GM18951 (cell line): ENCODE results near the gene DAND5.

ENCODE experiments used
- POLR2A ChIP-seq: IDR thresholded peaks from 4 replicates; pipeline ENCODE4 v1.6.1; 2011; ENCODE audit warnings: mild to moderate bottlenecking; ENCODE audit not compliant: insufficient read length, insufficient read depth; ENCODE audit errors: extremely low read depth
- in situ Hi-C: fragments of 300-500 bp; cut with MboI; formaldehyde crosslinking; loops from one replicate; pipeline ENCODE4 v1.12.0; 2022; ENCODE audit warnings: low sequenced_read_pairs, mixed read lengths, inconsistent platforms; ENCODE audit not compliant: unreplicated experiment

DAND5 gene

DNA sequence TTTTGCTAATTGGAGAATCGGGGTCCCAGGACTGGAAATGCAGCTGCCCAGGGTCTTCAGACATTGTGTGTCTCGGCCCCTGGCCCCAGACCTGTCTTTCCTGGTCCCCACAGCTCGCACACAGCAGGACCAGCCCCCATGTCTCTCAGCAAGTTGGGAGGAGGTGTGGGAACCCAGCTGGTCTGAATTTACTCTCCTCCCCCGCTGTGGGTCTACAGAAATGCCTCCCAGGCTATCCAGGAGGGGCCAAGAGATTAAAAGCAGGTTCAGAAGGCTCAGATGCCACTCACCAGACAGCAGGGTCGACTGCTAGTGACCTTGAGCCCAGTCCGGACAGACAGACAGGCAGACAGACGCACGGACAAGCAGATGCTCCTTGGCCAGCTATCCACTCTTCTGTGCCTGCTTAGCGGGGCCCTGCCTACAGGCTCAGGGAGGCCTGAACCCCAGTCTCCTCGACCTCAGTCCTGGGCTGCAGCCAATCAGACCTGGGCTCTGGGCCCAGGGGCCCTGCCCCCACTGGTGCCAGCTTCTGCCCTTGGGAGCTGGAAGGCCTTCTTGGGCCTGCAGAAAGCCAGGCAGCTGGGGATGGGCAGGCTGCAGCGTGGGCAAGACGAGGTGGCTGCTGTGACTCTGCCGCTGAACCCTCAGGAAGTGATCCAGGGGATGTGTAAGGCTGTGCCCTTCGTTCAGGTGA is at the start of gene DAND5:
DAND5 (plus strand) TSS at position 285 of the 697 bp plus-strand sequence; CDS start at position 370, 85 bp downstream.
- TF ChIP-seq POLR2A = no peak
- in situ Hi-C loops = no loop called here

- no peak for TF ChIP-seq POLR2A
- in situ Hi-C loops = no loop called here
Observed at GRCh38 chr19:12921047-12921446, 48.3 kb upstream of the DAND5 start.

DNA sequence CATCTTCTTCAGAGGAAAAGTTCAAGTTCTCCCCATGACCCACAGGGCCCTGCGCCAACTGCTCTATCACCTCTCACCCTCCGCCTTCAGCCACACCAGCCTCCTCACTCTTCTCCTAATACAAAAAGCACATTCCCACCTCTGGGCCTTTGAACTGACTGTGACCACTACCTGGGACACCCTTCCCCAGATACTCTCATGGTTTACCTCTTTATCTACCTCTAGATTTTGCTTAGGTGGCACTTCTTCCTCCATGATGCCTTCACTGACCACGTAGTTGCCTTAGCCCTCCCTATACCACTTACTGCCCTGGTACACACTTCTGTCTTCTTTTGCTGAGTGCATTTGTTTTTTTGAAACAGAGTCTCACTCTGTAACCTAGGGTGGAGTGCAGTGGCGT is 46.4 kb upstream of the DAND5 start:
- in situ Hi-C loops = no loop called here
- TF ChIP-seq POLR2A = no peak

- TF ChIP-seq POLR2A = no peak
- in situ Hi-C loops = no loop called here
Observed at GRCh38 chr19:12924621-12925310, 44.6 kb upstream of the DAND5 start.

DNA sequence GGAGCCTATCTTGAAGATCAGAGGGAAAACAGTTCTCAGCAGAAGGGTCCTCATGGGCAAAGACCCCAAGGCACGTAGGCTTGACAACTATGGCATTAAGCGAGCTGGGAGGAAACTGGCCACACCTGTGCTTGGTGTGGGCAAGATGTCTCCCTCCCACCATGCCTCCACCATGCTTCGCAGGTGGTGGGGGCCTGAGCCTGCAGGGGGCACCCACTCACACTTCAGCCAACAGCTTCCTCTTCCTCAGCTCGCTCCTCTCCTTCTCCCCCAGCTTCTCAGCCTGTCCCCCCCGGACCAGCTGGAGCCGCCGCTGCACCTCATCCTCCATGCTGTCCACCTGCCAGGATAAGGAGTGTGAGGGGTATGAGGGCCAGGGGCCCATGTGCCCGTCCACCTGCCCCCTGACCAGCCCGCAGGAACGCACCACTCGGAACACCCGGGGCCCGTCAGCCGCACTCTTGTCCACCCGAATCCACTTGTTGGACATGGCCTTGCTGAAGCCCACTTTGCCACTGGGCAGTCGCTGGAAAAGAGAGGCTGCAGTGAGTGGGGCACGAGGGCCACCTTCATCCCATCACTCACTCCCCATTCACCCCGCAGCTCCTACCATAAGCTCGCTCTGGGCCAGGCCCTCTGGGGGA is 39.3 kb upstream of the DAND5 start:
- TF ChIP-seq POLR2A = no peak
- in situ Hi-C loops = no loop called here

- in situ Hi-C loops = no loop called here
- TF ChIP-seq POLR2A = no peak
Observed at GRCh38 chr19:12932392-12933286, 36.7 kb upstream of the DAND5 start.

DNA sequence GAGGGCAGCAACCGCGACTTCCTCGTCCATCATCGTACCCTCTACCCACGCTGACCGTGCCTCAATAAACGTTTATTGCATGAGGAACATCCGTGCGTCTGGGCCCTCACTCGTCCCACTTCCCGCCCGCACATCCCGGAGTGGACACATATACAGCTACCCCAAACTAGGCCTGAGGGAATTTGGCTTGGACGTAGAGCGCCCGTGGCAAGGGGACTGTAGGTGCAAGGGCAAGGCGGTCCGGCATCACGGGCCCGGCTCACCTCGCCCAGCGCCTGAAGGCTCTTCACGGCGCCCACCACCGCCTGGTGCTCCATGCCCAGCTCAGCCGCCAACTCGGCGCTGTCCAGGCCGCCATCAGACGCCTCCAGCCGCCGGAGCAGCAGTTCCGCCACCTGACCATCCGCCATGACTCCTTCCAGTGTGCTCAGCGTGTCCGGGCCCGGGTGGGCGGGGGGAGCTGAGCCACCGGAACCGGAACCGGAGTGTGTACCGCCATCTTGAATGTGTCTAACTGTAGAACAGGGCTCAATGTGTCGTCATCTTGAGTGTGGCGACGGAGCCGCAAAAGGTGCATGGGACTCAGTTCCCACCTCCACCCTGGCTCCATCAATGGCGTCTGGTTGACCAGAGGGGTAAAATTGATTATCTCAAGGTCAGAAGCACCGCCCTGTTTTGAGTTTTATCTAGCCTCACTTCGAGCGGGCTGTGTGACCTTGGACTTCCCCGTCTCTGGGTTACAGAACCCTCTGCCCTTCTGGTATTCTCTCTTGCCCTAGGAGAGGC is 35.9 kb upstream of the DAND5 start, which contains the start of gene FARSA:
FARSA (minus strand) TSS at position 425 of the 786 bp plus-strand sequence; CDS start at position 410, 15 bp downstream.
- TF ChIP-seq POLR2A = peak; percentile 95
- in situ Hi-C loops = no loop called here

GRCh38 chr19:12935071-12935470 is 34.3 kb upstream of the DAND5 start:
- in situ Hi-C loops = no loop called here
- TF ChIP-seq POLR2A = no peak

- in situ Hi-C loops = no loop called here
- no peak for TF ChIP-seq POLR2A
Observed at GRCh38 chr19:12936582-12936981, 32.8 kb upstream of the DAND5 start.

GRCh38 chr19:12937093-12937926 is 32.1 kb upstream of the DAND5 start:
- TF ChIP-seq POLR2A = no peak
- in situ Hi-C loops = no loop called here
